Osteocyte (in vitro differentiated cells): Measurements from ENCODE around the gene UGT1A7. TPM values are rescaled to one million over a fixed set of nuclear protein-coding genes. Genes with fewer than 3 reads are reported as not detected.

Source experiments
- DNase-seq: peaks from one replicate; pipeline ENCODE4 v3.0.0; 2021; ENCODE audit warnings: mixed read lengths; ENCODE audit not compliant: unreplicated experiment; ENCODE audit errors: extremely low spot score
- H3K27ac Mint-ChIP-seq: one replicate; pipeline ENCODE4 v1.8.0; 2021; ENCODE audit warnings: mild to moderate bottlenecking, mixed read lengths; ENCODE audit not compliant: unreplicated experiment
- H3K27me3 Mint-ChIP-seq: one replicate; pipeline ENCODE4 v1.8.0; 2021; ENCODE audit warnings: mixed read lengths; ENCODE audit not compliant: unreplicated experiment
- H3K36me3 Mint-ChIP-seq: one replicate; pipeline ENCODE4 v1.8.0; 2021; ENCODE audit warnings: mixed read lengths; ENCODE audit not compliant: unreplicated experiment
- H3K4me1 Mint-ChIP-seq: one replicate; pipeline ENCODE4 v1.8.0; 2021; ENCODE audit warnings: mixed read lengths; ENCODE audit not compliant: unreplicated experiment
- H3K4me3 Mint-ChIP-seq: one replicate; pipeline ENCODE4 v1.8.0; 2021; ENCODE audit warnings: mild to moderate bottlenecking, moderate library complexity, mixed read lengths; ENCODE audit not compliant: unreplicated experiment
- H3K9me3 Mint-ChIP-seq: one replicate; pipeline ENCODE4 v1.8.0; 2021; ENCODE audit warnings: mixed read lengths; ENCODE audit not compliant: unreplicated experiment
- CTCF ChIP-seq: fragments of 200-600 bp; sonication (generic); IDR thresholded peaks from 2 replicates; pipeline ENCODE4 v1.5.0; 2021; ENCODE audit warnings: antibody characterized with exemption, mild to moderate bottlenecking, moderate library complexity
- total RNA-seq: library from RNA; stranded (reverse); gene quantifications from 2 replicates; pipeline ENCODE4 v1.2.1, GENCODE V29; 2021

UGT1A7 gene
- total RNA-seq, 1 donor from 2014 or later, result not detected

GRCh38 chr2:233789554-233789953 is 107.9 kb downstream of the UGT1A7 start:
- H3K27ac Mint-ChIP-seq, result no peak overlapping the region

GRCh38 chr2:233791151-233791882 is 109.6 kb downstream of the UGT1A7 start:
- Mint-ChIP-seq H3K9me3 (no peaks in the 10 kb centered on the region), H3K27ac (no peak overlapping the region), H3K36me3 (no peaks in the 10 kb centered on the region), H3K4me1 (no peaks in the 10 kb centered on the region), H3K27me3 (peaks cover 11% of the 10 kb centered on the region), H3K4me3 (no peak overlapping the region)
- peak; percentile 77 for DNase-seq
- no peak for TF ChIP-seq CTCF

More at GRCh38 chr2:233789554-233789953, 107.9 kb downstream of the UGT1A7 start:
- H3K4me1 Mint-ChIP-seq, result no peaks in the 10 kb centered on the region
- H3K4me3 Mint-ChIP-seq, result no peak overlapping the region
- DNase-seq, result peak; percentile 67
- no peaks in the 10 kb centered on the region for H3K36me3 Mint-ChIP-seq
- H3K27me3 Mint-ChIP-seq, result peaks cover 19% of the 10 kb centered on the region
- TF ChIP-seq CTCF, result no peak
- no peaks in the 10 kb centered on the region for H3K9me3 Mint-ChIP-seq

GRCh38 chr2:233791883-233792329 is 110.2 kb downstream of the UGT1A7 start:
- DNase-seq, result peak; percentile 74
- no peaks in the 10 kb centered on the region for H3K36me3 Mint-ChIP-seq
- no peak overlapping the region for H3K27ac Mint-ChIP-seq
- H3K4me3 Mint-ChIP-seq, result no peak overlapping the region
- H3K4me1 Mint-ChIP-seq, result no peaks in the 10 kb centered on the region
- no peak for TF ChIP-seq CTCF
- H3K9me3 Mint-ChIP-seq, result no peaks in the 10 kb centered on the region
- H3K27me3 Mint-ChIP-seq, result peaks cover 8% of the 10 kb centered on the region

GRCh38 chr2:233792720-233793119 is 111.0 kb downstream of the UGT1A7 start:
- H3K36me3 Mint-ChIP-seq, result no peaks in the 10 kb centered on the region

More at GRCh38 chr2:233792720-233793119, 111.0 kb downstream of the UGT1A7 start:
- TF ChIP-seq CTCF, result no peak
- Mint-ChIP-seq H3K4me1 (no peaks in the 10 kb centered on the region), H3K9me3 (no peaks in the 10 kb centered on the region), H3K4me3 (no peak overlapping the region), H3K27me3 (peaks cover 8% of the 10 kb centered on the region), H3K27ac (no peak overlapping the region)
- no peak for DNase-seq
